ENCODE results near the gene CYTH4. TPM values are rescaled to one million over a fixed set of nuclear protein-coding genes. Genes with fewer than 3 reads are reported as not detected.
A peak's percentile ranks its signal among the peaks of the same experiment; 100 is the strongest.
"Not testable (repeated sequence)": the region's sequence is repeated elsewhere in the genome, so short reads cannot be mapped to it uniquely, and the experiment has no call there.

CYTH4 gene
- total RNA-seq, 1 donor from 2014 or later, result 7.5 TPM

GRCh38 chr22:37314315-37315074 is 32.2 kb downstream of the CYTH4 start:
- intact Hi-C loops (cut with DNase I), result loop anchor here (5.0 to 10.0 kb wide), 2 partner anchors 113 to 250 kb away; partner anchors contain the start of genes CDC42EP1 and ELFN2
- ATAC-seq (no peak), DNase-seq (ENCODE audit: missing footprints) (peak; percentile 37)

DNA sequence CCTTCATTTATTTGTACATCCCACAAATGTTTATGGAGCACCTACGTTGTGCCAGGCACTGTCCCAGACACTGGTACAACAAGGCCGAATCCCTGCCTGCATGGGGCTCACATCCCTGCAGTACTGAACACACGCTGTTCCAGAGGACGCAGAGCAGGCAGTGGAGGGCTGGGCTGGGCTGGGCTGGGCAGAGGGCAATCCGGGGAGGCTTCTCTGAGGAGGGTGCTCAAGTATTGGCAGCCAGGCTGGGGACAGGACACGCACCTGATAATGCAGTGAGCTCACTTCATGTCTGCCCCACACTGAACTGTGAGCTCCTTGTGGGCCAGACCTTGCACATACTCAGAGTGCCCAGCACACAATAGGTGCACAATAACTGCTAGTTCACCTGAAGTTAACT is 34.1 kb downstream of the CYTH4 start:
- intact Hi-C loops (cut with DNase I), result loop anchor here (5.0 to 10.0 kb wide), 2 partner anchors 111 to 248 kb away; partner anchors contain the start of genes CDC42EP1 and ELFN2
- ATAC-seq, result peak; percentile 11
- peak; percentile 54 for DNase-seq (ENCODE audit: missing footprints)

GRCh38 chr22:37316875-37317371 is 34.6 kb downstream of the CYTH4 start:
- DNase-seq (ENCODE audit: missing footprints) (peak; percentile 85), ATAC-seq (peak; percentile 83)
- intact Hi-C loops (cut with DNase I), result loop anchor here (1.0 to 10.0 kb wide), 3 partner anchors 110 to 248 kb away; partner anchors contain the start of genes CDC42EP1 and ELFN2

DNA sequence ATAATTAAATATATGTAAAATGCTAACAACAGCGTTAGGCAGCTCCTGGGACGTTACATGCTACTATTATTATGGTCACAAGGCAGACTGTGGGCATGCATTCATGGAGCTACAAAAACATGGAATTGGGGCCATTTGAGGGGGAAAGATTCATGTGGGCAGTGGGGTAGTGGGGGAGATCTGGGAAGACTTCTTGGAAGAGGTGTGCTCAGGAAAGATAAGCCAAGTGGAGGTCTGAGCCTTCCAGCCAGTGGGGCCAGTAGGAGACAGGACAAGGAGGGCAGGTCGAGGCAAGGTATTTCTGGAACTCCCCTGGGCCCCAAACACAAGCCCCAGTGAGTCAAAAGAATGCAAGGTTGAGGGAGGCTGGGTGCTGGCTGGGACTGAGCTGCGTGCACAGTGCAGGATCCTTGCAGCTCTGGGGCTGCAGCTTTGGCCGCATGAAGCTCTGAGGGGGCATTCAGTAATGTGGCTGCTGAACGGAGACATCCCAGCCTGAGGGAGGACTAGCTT is 35.4 kb downstream of the CYTH4 start:
- intact Hi-C loops (cut with DNase I), result loop anchor here (1.0 to 10.0 kb wide), 3 partner anchors 110 to 247 kb away; partner anchors contain the start of genes CDC42EP1 and ELFN2
- peak; percentile 40 for DNase-seq (ENCODE audit: missing footprints)

DNA sequence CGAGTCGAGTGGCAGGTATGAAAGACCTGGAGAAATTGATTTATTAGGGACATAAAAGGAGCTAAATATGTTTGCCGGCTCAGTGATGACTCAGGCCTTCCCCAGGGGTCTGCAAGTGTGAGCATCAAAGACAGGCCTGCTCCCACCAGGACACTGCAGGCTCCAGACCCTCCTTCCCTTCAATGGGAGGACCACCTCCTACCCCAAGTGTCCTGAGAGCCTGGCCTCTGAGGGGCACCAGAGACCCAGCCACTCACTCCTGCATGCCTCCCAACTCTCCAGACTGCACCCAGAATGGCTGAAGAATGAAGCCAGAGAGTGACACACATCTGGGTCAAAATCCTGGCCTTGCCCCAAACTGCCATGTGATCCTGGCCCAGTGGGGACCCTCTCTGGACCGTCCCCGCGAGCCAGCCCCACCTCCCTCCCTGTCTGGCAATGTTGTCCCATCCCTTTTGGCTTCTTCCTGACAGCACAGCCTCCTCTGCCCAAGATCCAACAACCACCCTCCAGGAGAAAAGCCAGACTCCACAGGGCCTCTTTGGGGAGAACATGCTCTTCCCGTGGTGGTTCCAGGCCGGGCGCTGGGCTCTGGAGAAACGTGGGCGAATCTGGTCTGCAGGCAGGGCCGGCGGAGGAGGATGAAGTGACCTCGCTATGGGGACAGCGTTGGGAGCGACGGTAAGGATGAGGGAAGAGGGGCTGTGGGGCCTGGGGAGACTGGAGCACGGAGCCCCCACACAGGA is 36.2 kb downstream of the CYTH4 start:
- DNase-seq (ENCODE audit: missing footprints) (peak; percentile 30), ATAC-seq (peak; percentile 10)
- intact Hi-C loops (cut with DNase I), result loop anchor here (5.0 to 10.0 kb wide), 2 partner anchors 109 to 246 kb away; partner anchors contain the start of genes CDC42EP1 and ELFN2

More for the DNA sequence above, 35.4 kb downstream of the CYTH4 start:
- no peak for ATAC-seq

- no peak for ATAC-seq
- intact Hi-C loops (cut with DNase I), result loop anchor here (5.0 to 10.0 kb wide), 2 partner anchors 108 to 245 kb away; partner anchors contain the start of genes CDC42EP1 and ELFN2
Observed at GRCh38 chr22:37319469-37319868, 37.2 kb downstream of the CYTH4 start.

DNA sequence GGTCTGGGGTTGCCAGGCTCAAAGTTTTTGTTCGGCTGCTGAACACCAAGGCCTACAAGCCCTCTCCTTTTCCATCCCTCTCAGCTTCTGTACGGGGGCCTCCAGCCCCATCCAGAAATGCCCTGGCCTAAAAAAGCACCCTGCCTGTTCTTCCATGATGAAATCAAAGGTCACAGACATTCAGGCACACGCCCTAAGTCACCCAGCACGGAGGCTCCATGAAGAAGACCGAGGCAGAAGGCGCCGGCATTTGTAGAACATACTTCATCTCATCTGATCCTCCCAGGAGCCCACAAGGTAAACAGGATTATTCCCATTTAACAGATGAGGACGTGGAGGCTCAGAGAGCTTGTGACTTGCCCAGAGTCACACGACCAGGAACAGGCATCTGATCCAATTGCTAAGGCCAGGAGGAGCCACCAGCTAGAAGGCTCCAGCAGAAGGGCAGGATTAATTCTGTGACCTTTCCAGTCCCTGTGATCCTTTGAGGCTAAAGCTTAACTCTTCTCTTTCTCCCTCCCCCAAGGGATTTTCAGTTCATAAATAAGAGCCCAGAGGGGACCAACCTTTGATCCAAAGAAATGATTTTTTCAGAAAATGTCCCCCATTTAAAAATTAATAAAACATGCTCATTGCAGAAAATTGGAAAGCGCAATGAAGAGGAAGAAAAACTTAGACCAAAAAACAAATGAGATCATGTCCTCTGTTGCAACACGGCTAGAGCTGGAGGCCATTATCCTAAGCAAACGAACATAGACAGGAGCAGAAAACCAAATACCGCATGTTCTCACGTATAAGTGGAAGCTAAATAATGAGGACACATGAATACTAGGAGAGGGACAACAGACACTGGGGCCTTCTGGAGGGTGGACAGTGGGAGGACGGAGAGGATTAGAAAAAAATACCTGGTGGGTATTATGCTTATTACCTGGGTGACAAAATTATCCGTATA is 38.7 kb downstream of the CYTH4 start:
- intact Hi-C loops (cut with DNase I), result no loop called here
- ATAC-seq (no peak), DNase-seq (ENCODE audit: missing footprints) (peak; percentile 17)

More at GRCh38 chr22:37319469-37319868, 37.2 kb downstream of the CYTH4 start:
- peak; percentile 21 for DNase-seq (ENCODE audit: missing footprints)

GRCh38 chr22:37324340-37325038 is 42.2 kb downstream of the CYTH4 start:
- ATAC-seq, result no peak
- intact Hi-C loops (cut with DNase I), result no loop called here
- DNase-seq (ENCODE audit: missing footprints), result peak; percentile 27

- ATAC-seq, result no peak
- intact Hi-C loops (cut with DNase I), result no loop called here
- DNase-seq (ENCODE audit: missing footprints), result no peak
Observed at GRCh38 chr22:37325039-37325395, 42.7 kb downstream of the CYTH4 start.

DNA sequence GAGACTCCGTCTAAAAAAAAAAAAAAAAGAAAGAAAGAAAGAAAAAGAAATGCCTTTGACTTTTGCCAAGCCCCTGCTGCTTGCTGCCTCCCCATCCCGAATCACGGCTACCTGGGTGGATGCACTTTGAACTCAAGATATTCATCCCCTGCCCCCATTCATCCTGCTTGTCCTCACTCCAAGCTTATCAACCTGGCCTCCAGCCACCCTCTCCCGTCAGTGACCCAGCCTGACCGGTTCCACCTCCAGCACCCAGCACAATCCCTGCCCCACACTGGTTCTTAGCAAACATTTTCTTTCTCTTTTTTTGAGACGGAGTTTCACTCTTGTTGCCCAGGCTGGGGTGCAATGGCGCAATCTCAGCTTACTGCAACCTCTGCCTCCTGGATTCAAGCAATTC is 44.4 kb downstream of the CYTH4 start:
- DNase-seq (ENCODE audit: missing footprints), result no peak
- intact Hi-C loops (cut with DNase I), result no loop called here
- no peak for ATAC-seq

GRCh38 chr22:37328017-37328416 is 45.7 kb downstream of the CYTH4 start:
- intact Hi-C loops (cut with DNase I), result no loop called here

DNA sequence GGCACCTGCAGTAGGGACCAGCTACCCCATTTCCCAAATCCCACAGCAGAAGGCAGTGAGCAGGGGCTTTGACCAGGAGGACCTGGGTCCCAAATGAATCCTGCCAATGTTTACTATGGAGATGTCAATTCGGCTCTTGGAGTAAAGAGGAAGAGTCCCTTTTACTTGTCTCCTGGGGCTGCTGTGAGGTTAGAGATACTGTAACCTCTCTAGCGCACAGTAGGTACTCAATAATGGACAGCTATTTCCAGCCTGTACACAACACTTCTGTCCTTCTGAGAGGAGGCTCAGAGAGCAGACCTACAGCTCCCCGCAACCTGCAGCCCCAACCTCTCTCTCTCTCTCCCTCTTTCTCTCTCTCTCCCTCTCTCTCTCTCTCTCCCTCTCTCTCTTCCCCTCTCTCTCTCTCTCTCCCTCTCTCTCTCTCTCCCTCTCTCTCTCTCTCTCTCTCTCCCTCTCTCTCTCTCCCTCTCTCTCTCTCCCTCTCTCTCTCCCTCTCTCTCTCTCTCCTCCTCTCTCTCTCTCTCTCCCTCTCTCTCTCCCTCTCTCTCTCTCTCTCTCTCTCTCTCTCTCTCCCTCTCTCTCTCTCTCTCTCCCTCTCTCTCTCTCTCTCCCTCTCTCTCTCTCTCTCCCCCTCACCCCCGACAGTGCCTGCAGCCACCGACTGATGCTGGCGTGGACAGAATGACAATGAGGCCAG is 46.4 kb downstream of the CYTH4 start:
- ATAC-seq; DNase-seq (ENCODE audit: missing footprints); intact Hi-C loops (cut with DNase I): not testable (repeated sequence)

More at GRCh38 chr22:37328017-37328416, 45.7 kb downstream of the CYTH4 start:
- ATAC-seq (no peak), DNase-seq (ENCODE audit: missing footprints) (no peak)

DNA sequence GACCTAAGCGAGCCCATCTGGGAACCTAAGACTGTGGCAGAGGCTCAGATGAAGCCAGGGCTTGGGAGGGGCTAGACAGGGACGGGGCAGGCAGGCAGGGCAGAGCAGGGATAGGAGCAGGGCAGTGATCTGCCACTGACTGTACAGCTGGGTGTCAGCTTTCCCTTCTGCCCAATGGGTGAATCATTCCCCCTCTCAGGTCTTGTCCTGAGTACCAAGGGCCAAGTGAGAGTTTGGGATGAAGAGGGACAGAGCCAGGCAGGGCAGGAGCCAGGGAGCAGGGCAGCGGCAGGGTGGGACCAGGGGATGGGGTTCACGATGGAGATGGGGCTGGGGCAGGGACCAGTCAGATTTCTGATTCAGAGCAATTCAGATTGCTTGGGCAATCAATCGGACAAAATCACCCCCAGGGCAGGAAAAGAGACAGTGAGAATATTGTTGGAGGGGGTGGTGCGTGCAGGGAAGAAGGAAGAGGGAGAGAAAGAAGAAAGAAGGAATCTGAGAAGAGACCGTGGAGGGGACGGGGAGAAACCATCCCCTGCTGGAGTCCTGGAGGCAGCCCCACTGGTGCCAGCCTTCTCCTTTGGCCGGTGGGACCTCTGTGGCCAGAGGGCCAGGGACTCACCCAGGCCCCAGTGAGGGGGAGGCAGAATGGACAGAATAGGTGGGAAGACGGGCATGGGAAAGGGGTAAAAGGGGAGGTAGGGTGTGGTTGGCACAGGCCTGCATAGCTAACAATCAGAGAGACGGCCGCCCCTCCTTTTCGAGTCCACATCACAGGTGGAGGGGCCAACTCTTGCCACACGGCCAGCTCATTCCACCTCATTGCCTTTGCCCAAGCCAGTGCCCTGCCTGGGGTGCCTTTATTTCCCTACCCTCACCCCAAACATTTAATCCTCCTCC is 47.2 kb downstream of the CYTH4 start:
- no peak for ATAC-seq
- intact Hi-C loops (cut with DNase I), result no loop called here

GRCh38 chr22:37330200-37331033 is 48.1 kb downstream of the CYTH4 start:
- ATAC-seq (no peak), DNase-seq (ENCODE audit: missing footprints) (peak; percentile 23)
- intact Hi-C loops (cut with DNase I), result no loop called here

More for the DNA sequence above, 47.2 kb downstream of the CYTH4 start:
- peak; percentile 40 for DNase-seq (ENCODE audit: missing footprints)

DNA sequence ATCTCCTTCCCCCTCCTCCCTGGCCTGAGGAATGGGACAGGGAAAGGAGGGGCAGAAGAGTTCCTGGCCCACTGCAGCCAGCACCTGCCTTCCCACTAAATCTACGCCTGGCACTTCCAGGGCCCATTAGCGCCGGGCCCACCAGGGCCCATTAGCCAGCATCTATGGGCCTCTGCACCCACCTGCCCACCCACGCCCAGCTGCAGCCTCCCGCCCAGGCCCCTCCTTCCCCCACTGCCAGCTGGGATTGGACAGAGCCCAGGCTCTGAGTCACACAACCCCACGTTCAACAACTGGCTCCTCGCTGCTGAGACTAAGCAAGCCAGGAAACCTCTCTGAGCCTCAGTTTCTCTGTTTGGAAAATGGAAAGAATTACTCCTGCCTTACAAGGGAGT is 48.7 kb downstream of the CYTH4 start:
- intact Hi-C loops (cut with DNase I), result no loop called here
- ATAC-seq (no peak), DNase-seq (ENCODE audit: missing footprints) (peak; percentile 40)
